K562 (cell line): ENCODE results near the gene FGF14.

Experiments
- TF ChIP-seq, protein P1 (sequence below): fragments of 250-450 bp; sonication (Bioruptor Pico); IDR thresholded peaks from 2 replicates; pipeline ENCODE4 v1.5.0; 2020; ENCODE audit warnings: mild to moderate bottlenecking, borderline replicate concordance
- TF ChIP-seq, protein P2 (sequence below), 3 experiments: IDR thresholded peaks in 2 of 3; conservative IDR thresholded peaks in 1 of 3; 2 replicates each; pipeline ENCODE4 v1.5.1; 2011 to 2012; ENCODE audit warnings: low read length in 3 of 3, mild to moderate bottlenecking in 3 of 3, control low read depth in 2 of 3, improper control_type of control experiment in 1 of 3, inconsistent platforms in 1 of 3, low read depth in 1 of 3, mixed read lengths in 1 of 3, moderate library complexity in 1 of 3; ENCODE audit not compliant: insufficient read depth in 2 of 3

DNA sequence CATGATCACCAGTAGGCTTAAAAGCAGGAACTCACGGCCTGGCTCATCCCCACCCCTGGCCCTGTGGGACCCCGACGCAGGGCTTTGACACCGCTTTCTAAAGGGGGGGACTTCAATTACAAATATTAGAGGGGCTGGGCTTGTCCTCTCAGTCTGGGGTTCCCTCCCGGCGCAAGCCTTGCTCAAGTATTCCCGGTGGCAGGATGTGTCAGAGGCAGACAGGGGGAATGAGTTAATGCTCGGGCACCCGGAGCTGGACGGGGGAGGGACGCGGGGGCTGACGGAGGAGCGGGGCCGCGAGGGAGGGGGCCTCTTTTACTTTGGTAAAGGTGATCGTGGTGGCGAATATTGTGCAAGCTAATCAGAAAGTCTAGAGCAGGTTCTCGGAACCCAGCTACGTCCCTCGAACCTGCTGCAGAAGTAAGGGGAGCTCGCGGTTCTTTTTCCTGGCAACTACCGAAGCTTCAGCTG lies 1.1 kb downstream of the FGF14 start:
- TF ChIP-seq, protein P1, sequence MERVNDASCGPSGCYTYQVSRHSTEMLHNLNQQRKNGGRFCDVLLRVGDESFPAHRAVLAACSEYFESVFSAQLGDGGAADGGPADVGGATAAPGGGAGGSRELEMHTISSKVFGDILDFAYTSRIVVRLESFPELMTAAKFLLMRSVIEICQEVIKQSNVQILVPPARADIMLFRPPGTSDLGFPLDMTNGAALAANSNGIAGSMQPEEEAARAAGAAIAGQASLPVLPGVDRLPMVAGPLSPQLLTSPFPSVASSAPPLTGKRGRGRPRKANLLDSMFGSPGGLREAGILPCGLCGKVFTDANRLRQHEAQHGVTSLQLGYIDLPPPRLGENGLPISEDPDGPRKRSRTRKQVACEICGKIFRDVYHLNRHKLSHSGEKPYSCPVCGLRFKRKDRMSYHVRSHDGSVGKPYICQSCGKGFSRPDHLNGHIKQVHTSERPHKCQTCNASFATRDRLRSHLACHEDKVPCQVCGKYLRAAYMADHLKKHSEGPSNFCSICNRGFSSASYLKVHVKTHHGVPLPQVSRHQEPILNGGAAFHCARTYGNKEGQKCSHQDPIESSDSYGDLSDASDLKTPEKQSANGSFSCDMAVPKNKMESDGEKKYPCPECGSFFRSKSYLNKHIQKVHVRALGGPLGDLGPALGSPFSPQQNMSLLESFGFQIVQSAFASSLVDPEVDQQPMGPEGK (CRISPR knock-in tag): no peak
- TF ChIP-seq, protein P2, sequence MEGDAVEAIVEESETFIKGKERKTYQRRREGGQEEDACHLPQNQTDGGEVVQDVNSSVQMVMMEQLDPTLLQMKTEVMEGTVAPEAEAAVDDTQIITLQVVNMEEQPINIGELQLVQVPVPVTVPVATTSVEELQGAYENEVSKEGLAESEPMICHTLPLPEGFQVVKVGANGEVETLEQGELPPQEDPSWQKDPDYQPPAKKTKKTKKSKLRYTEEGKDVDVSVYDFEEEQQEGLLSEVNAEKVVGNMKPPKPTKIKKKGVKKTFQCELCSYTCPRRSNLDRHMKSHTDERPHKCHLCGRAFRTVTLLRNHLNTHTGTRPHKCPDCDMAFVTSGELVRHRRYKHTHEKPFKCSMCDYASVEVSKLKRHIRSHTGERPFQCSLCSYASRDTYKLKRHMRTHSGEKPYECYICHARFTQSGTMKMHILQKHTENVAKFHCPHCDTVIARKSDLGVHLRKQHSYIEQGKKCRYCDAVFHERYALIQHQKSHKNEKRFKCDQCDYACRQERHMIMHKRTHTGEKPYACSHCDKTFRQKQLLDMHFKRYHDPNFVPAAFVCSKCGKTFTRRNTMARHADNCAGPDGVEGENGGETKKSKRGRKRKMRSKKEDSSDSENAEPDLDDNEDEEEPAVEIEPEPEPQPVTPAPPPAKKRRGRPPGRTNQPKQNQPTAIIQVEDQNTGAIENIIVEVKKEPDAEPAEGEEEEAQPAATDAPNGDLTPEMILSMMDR (IDR thresholded peaks at IDR 0.05 in 2 of 3, conservative IDR thresholded peaks at IDR 0.05 in 1 of 3; ENCODE audit: insufficient read depth in 2 of 3, low read depth in 1 of 3, low read length in 3 of 3): no peak
